Activated naive CD4-positive, alpha-beta T cell treated with Interleukin-2 at 50 U/mL for 16 hours (primary cell): ENCODE results near the gene RORC.
"Not testable (repeated sequence)": the region's sequence is repeated elsewhere in the genome, so short reads cannot be mapped to it uniquely, and the experiment has no call there.

Experiments used
- DNase-seq: peaks from one replicate; pipeline ENCODE4 v3.0.0-alpha.2; 2020

RORC gene

DNA sequence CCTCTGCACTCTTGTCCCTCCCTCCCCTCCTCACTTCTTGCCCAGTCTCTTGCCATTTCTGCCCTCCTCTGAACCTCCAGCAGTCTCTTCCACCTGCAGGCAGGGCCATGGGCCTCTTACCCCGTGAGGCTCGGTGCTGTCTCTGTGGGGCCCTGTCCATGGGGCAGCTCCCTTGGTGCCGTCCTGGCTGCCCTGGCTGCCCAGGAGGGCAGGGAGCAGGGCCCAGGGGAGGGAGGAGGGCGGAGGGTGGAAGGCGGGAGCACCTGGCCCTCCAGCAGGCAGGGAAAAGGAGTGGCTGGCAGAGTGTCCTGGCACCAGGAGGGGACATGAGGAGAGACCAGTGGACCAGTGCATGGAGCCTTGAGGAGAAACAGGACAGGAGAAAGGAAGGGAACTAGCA, at the start of gene RORC:
Gene RORC, minus strand, starts transcription at position 198 of the 400 bp plus-strand sequence. Its CDS starts 38 bp downstream, at position 160.
- no peak for DNase-seq

DNA sequence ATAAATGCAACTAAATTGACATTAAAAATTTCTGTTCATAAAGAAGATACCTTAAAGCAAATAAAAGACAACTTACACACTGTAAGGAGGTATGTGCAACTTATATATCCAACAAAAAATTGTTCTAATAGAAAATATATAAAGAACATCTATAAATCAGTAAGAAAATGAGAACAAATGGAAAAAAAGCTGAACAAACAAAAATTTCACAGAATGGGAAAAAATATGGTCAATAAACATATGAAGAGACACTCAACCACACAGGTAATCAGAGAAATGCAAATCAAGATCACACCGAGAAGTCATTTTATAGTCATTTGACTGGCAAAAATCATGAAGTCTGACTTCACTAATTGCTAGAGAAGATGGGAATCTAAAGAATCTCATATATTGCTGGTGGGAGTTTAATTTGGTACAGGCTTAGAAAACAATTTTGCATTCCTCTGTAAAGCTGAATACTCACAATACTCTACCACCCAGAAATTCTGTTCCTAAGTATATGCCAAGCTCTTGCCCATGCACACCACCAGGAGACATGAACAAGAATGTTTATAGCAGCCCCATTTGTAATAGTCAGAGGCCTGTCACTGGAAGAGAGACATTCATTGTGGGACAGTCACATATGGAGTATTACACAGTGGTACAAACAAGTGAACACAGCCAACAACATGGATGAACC, 44.0 kb upstream of the RORC start:
- no peak for DNase-seq

DNA sequence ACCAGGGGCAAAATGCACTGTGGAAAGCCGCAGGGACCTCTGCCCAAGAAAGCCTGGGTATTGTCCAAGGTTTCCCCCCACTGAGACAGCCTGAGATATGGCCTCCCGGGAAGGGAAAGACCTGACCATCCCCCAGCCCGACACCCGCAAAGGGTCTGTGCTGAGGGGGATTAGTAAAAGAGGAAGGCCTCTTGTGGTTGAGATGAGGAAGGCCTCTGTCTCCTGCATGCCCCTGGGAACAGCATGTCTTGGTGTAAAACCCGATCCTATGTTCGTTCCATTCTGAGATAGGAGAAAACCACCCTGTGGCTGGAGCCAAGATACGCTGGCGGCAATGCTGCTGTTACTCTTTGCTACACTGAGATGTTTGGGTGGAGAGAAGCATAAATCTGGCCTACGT, 41.2 kb upstream of the RORC start:
- not testable (repeated sequence) for DNase-seq

- no peak for DNase-seq
Measured at GRCh38 chr1:151871284-151872030, 39.9 kb upstream of the RORC start.

DNA sequence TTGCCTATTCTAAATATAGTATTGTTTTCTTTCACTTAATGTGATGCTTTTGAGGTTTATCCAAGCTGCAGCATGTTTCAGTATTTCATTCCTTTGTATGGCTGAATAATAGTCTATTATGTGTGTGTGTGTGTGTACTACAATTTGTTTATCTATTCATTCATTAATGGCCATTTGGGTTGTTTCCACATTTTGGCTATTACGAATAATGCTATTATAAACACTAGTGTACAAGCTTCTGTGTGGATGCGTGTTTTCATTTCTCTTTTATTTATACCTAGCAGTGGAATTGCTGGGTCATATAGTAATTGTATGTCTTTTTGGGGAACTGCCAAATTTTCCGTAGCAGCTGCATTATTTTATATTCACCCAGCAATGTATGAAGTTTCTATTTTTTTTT, 36.9 kb upstream of the RORC start:
- no peak for DNase-seq

- no peak for DNase-seq
Measured at GRCh38 chr1:151867765-151868411, 36.3 kb upstream of the RORC start.

- DNase-seq = no peak
Measured at GRCh38 chr1:151867321-151867720, 35.7 kb upstream of the RORC start.

- no peak for DNase-seq
Measured at GRCh38 chr1:151864411-151864810, 32.8 kb upstream of the RORC start.

DNA sequence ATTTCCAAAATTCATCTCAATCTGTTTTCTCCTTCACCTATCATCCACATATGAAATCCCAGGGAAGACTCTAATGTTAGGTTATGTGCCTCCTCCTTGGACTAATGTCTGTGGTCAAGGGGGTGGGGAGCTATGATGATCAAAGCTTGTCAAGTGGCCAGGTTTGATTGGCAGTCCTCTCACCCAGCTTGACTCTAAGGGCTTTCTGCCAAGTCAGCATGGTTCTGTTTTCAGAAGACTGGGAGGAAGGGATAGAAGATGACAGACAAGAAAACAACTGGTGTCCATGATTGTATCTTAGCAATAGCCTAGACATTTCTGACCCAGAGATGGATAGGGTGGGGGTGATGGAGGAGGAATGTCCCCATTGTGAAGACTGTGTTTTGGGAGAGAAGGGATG, 31.0 kb upstream of the RORC start:
- no peak for DNase-seq

- no peak for DNase-seq
Measured at GRCh38 chr1:151860504-151861187, 29.0 kb upstream of the RORC start.

DNA sequence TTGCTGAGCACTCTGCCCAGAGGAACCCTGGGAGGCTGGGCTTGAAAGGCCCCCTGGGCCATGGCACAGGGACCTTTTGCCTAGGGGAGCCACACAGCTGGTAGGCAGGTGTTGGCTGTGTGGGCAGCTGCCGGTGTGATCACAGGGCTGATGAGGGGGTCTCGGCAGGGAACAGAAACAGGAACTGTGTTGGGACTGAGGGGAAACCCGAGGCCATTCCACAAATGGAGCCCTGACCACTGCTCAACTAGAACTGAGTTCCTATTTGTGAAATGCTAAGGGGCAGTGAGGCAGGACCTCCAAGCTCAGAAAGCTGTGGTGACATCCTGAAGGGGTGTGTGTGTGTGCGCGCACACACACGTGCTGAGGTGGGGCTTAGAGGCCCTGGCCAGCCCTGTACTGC, 28.3 kb upstream of the RORC start:
- DNase-seq = no peak

DNA sequence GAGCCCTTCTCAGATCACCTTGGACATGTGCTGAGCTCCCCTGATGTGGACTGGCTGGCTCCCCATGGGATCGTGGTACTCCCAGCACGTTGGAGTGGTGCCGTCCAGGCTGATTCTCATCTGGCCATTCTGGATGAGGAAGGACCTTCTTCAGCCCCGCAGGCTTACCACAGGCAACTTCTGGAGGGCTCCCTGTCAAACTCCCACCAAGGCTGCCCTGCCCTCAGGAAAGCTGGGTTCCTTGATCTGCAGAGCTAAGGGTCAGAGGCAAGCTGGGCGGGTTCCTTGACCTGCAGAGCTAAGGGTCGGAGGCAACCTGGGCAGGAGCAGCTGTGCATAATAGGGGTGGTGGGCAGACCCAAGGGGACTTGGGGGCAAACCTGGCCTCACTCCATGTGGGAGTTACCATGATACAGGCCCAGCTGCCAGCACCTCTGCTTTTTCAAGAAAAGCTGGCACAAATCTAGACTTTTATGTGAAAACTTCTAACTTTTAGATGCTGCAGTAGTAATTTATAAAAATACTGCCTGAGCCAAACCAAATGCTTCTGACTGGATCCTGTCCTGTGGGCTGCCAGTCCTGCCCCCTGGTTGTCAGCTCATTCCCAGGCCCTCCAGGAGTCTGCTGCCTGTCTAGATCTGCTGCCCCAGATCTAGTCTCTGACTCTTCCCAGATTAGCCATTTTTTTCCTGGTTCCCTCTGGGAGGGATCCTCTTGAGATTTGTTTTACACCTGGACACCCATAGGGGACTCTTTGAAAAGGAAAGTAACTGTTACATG, 27.5 kb upstream of the RORC start:
- no peak for DNase-seq

DNA sequence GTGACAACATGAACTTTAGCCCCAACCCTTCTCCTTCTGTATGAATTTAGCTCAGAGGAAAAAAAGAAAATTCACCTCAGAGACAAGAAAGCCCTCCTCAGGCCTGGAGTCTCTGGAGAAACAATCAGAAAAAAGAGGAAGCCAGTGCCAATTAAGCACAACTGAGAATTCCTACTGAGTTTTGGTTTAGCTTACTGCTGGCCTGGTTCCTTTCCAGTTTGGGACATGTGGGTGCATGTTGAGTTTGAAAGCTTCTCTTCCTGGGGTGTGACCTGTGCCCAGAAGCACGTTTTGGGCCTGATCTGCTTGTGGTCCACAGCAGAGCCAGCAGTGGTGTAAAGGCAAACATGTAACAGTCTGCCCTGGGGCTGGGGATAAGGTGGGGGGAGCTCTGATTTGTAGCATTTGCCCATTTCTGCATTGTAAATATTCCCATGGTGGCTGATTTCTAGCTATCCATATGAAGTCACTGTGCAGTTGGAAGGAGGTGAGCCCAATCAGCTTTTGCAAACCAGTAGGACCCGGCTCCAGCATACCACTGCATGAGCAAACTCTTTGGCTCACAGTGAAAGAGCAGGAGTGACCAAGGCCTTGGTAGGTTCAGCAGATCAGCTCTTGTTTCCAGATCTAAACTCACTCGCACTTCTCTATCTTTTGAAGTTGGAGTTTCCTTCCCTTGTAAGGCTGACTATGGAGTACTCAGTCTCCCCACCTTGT, 26.6 kb upstream of the RORC start:
- no peak for DNase-seq

- no peak for DNase-seq
Measured at GRCh38 chr1:151855933-151856332, 24.3 kb upstream of the RORC start.

DNA sequence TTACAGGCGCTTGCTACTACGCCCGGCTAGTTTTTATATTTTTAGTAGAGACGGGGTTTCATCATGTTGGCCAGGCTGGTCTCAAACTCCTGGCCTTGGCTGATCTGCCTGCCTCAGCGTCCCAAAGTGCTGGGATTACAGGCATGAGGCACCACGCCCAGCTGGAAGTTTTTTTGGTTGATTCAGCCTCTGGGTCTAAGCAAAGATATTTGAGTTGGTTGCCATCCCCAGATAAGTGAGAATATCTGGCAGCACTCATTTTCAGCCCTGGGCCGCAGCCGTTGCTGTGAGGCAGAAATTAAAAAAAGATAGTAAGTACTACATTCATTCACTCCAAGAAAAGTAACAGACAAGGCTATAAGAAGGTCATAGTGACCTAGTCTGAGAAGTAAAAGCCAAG, 23.9 kb upstream of the RORC start:
- not testable (repeated sequence) for DNase-seq

GRCh38 chr1:151854658-151855057, 23.1 kb upstream of the RORC start:
- no peak for DNase-seq

GRCh38 chr1:151853411-151853943, 21.9 kb upstream of the RORC start, which contains the start of gene THEM5:
THEM5 (minus strand) TSS chr1:151853712; CDS start chr1:151853565, 147 bp downstream.
- DNase-seq = no peak

- DNase-seq = no peak
Measured at GRCh38 chr1:151852733-151853132, 21.1 kb upstream of the RORC start.

DNA sequence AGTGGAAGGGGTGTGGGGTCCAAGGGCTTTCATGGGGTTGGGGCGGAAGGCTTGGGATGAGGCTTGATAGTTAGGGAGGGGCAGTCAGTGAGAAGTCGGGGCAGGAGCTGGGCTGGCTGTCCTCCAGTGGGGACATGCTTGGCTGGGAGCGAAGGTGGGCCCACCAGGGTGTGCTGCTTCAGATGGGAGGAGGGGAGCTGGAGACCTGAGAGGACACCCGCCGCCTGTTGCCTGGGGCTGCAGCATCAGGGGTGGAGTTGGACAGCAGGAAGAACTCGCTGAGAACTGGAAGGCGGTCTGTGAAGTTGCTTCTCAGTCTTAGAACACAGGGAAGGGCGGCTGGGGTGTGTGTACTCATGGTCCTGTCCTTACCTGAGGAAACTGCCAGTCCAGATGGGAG, 20.3 kb upstream of the RORC start:
- DNase-seq = no peak

- DNase-seq = no peak
Measured at GRCh38 chr1:151849871-151850270, 18.3 kb upstream of the RORC start.

DNA sequence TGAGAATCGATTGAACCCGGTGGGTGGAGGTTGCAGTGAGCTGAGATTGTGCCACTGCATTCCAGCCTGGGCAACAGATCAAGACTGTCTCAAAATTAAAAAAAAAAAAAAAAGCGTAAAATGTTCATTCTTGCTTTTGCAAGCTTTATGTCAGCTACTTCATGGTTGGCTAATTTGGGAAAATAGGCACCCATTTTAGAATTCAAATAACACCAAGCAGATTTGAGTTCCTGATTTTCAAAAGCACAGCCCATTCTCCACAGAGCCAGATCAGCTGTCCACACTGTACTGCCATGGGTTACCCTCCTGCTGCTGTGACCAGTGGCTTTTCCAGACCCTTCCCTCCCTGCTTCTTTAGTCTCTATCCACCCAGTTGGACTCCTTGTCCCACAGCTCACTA, 17.5 kb upstream of the RORC start:
- no peak for DNase-seq
